ENCODE data around the gene PAPPA2.

DNA sequence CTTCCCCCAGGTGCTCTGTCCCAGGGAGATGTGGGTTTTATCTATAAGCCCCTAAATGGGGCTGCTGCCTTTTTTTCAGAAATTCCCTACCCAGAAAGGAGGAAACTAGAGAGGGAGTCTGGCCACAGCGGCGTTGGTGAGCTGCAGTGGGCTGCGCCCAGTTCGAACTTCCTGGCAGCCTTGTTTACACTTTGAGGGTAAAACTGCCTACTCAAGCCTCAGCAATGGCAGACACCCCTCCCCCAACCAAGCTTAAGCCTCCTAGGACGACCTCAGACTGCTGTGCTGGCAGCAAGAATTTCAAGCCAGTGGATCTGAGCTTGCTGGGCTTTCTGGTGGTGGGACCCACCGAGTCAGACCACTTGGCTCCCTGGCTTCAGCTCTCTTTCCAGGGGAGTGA is 46.2 kb upstream of the PAPPA2 start:
- TF ChIP-seq, protein P1, sequence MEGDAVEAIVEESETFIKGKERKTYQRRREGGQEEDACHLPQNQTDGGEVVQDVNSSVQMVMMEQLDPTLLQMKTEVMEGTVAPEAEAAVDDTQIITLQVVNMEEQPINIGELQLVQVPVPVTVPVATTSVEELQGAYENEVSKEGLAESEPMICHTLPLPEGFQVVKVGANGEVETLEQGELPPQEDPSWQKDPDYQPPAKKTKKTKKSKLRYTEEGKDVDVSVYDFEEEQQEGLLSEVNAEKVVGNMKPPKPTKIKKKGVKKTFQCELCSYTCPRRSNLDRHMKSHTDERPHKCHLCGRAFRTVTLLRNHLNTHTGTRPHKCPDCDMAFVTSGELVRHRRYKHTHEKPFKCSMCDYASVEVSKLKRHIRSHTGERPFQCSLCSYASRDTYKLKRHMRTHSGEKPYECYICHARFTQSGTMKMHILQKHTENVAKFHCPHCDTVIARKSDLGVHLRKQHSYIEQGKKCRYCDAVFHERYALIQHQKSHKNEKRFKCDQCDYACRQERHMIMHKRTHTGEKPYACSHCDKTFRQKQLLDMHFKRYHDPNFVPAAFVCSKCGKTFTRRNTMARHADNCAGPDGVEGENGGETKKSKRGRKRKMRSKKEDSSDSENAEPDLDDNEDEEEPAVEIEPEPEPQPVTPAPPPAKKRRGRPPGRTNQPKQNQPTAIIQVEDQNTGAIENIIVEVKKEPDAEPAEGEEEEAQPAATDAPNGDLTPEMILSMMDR (IDR thresholded peaks at IDR 0.05): no peak
- TF ChIP-seq POLR2A (IDR thresholded peaks at IDR 0.05): no peak
